Measurements from ENCODE around the gene ZBTB3.

Gene ZBTB3

GRCh38 chr11:62791501-62792201 is 37.7 kb upstream of the ZBTB3 start, which contains the start of gene TMEM223:
Gene TMEM223 (minus strand): TSS chr11:62792006. CDS start chr11:62791994, 12 bp downstream.
- peak within 1 kb of the TSS; percentile 60 for H2AFZ ChIP-seq (ENCODE audit: low read length)
- no peaks in the 10 kb centered on the region for H3K9me3 ChIP-seq (replicated peaks; ENCODE audit: insufficient read depth, low read length)
- H3K36me3 ChIP-seq (replicated peaks; ENCODE audit: insufficient read depth, low read length), result 0 out of 2 replicates have a peak, but pooled peaks cover 3% of the 10 kb centered on the region
- no peaks in the 10 kb centered on the region for H4K20me1 ChIP-seq (ENCODE audit: insufficient read depth, low read length)
- H3K79me2 ChIP-seq (ENCODE audit: low read length), result peaks cover 42% of the 10 kb centered on the region
- no peaks in the 10 kb centered on the region for H3K27me3 ChIP-seq (replicated peaks; ENCODE audit: insufficient read depth, low read length)
- no peaks in the 10 kb centered on the region for H3K9me2 ChIP-seq (replicated peaks; ENCODE audit: insufficient read depth, low read length)
- peak within 1 kb of the TSS; percentile 92 for H3K4me3 ChIP-seq (ENCODE audit: low read length)
- peaks cover 33% of the 10 kb centered on the region for H3F3A ChIP-seq (ENCODE audit: insufficient read depth, low read length)
- peak within 1 kb of the TSS; percentile 30; the same call in 1 of the 2 replicates for H3K27ac ChIP-seq (ENCODE audit: low read length)
- H3K4me1 ChIP-seq (ENCODE audit: low read length), result peaks cover 23% of the 10 kb centered on the region
- TF ChIP-seq EZH2phosphoT487 (IDR thresholded peaks at IDR 0.05; ENCODE audit: low read length), result no peak
- TF ChIP-seq EZH2 (optimal IDR thresholded peaks at IDR 0.05; ENCODE audit: low read depth, low read length), result no peak
- no peak for TF ChIP-seq CTCF (IDR thresholded peaks at IDR 0.05; ENCODE audit: low read length)
- peak within 1 kb of the TSS; percentile 61 for H3K9ac ChIP-seq (ENCODE audit: low read length)
- peak; percentile 89 for DNase-seq
- peak within 1 kb of the TSS; percentile 87 for H3K4me2 ChIP-seq (ENCODE audit: low read depth, low read length)

- no peak overlapping the region for H2AFZ ChIP-seq (ENCODE audit: low read length)
- no peaks in the 10 kb centered on the region for H4K20me1 ChIP-seq (ENCODE audit: insufficient read depth, low read length)
- H3K4me3 ChIP-seq (ENCODE audit: low read length), result no peak overlapping the region
- H3K27me3 ChIP-seq (replicated peaks; ENCODE audit: insufficient read depth, low read length), result no peaks in the 10 kb centered on the region
- peaks cover 30% of the 10 kb centered on the region for H3K4me1 ChIP-seq (ENCODE audit: low read length)
- H3F3A ChIP-seq (ENCODE audit: insufficient read depth, low read length), result peaks cover 38% of the 10 kb centered on the region
- peaks cover 48% of the 10 kb centered on the region for H3K79me2 ChIP-seq (ENCODE audit: low read length)
- TF ChIP-seq CTCF (IDR thresholded peaks at IDR 0.05; ENCODE audit: low read length) (no peak), EZH2phosphoT487 (IDR thresholded peaks at IDR 0.05; ENCODE audit: low read length) (no peak), EZH2 (optimal IDR thresholded peaks at IDR 0.05; ENCODE audit: low read depth, low read length) (no peak)
- H3K27ac ChIP-seq (ENCODE audit: low read length), result no peak overlapping the region
- no peak overlapping the region for H3K9ac ChIP-seq (ENCODE audit: low read length)
- 0 out of 2 replicates have a peak, but pooled peaks cover 3% of the 10 kb centered on the region for H3K36me3 ChIP-seq (replicated peaks; ENCODE audit: insufficient read depth, low read length)
- H3K4me2 ChIP-seq (ENCODE audit: low read depth, low read length), result no peak overlapping the region
- no peaks in the 10 kb centered on the region for H3K9me2 ChIP-seq (replicated peaks; ENCODE audit: insufficient read depth, low read length)
- DNase-seq, result no peak
- H3K9me3 ChIP-seq (replicated peaks; ENCODE audit: insufficient read depth, low read length), result no peaks in the 10 kb centered on the region
Observed at GRCh38 chr11:62789576-62789975, 35.6 kb upstream of the ZBTB3 start.

GRCh38 chr11:62788991-62789390 is 35.0 kb upstream of the ZBTB3 start:
- Histone ChIP-seq H3K4me2 (ENCODE audit: low read depth, low read length) (no peak overlapping the region), H3F3A (ENCODE audit: insufficient read depth, low read length) (peaks cover 38% of the 10 kb centered on the region), H3K9me2 (replicated peaks; ENCODE audit: insufficient read depth, low read length) (no peaks in the 10 kb centered on the region), H2AFZ (ENCODE audit: low read length) (no peak overlapping the region), H3K9ac (ENCODE audit: low read length) (no peak overlapping the region), H3K27me3 (replicated peaks; ENCODE audit: insufficient read depth, low read length) (no peaks in the 10 kb centered on the region), H4K20me1 (ENCODE audit: insufficient read depth, low read length) (no peaks in the 10 kb centered on the region), H3K79me2 (ENCODE audit: low read length) (peaks cover 48% of the 10 kb centered on the region), H3K4me1 (ENCODE audit: low read length) (peaks cover 30% of the 10 kb centered on the region), H3K4me3 (ENCODE audit: low read length) (no peak overlapping the region), H3K9me3 (replicated peaks; ENCODE audit: insufficient read depth, low read length) (no peaks in the 10 kb centered on the region), H3K27ac (ENCODE audit: low read length) (no peak overlapping the region), H3K36me3 (replicated peaks; ENCODE audit: insufficient read depth, low read length) (no peaks in the 10 kb centered on the region)
- TF ChIP-seq EZH2phosphoT487 (IDR thresholded peaks at IDR 0.05; ENCODE audit: low read length) (no peak), CTCF (IDR thresholded peaks at IDR 0.05; ENCODE audit: low read length) (no peak), EZH2 (optimal IDR thresholded peaks at IDR 0.05; ENCODE audit: low read depth, low read length) (no peak)
- no peak for DNase-seq

Measured in MM.1S (cell line).